NCI-H2227 treated with DMSO at 0.1 percent for 48 hours (cell line): ENCODE measurements around the gene LRIG1.
"Not testable (repeated sequence)": the region's sequence is repeated elsewhere in the genome, so short reads cannot be mapped to it uniquely, and the experiment has no call there.

Source experiments
- DNase-seq: peaks from one replicate; lab custom pipeline; 2025; lab: John Stamatoyannopoulos, UW

The LRIG1 gene

DNA sequence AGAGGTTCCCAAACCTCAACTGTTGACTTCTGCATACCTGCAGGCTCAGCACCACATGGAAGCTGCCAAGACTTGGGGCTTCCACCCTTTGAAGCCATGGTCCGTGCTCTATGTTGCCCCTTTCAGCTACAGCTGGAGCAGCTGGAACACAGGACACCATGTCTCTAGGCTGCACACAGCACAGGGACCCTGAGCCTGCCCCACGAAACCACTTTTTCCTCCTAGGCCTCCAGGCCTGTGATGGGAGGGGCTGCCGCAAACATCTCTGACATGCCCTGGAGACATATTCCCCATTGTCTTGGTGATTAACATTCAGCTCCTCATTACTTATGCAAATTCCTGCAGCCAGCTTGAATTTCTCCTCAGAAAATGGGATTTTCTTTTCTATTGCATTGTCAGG is 78.9 kb downstream of the LRIG1 start:
- DNase-seq = not testable (repeated sequence)

GRCh38 chr3:66421144-66421543 is 79.7 kb downstream of the LRIG1 start:
- DNase-seq = not testable (repeated sequence)

DNA sequence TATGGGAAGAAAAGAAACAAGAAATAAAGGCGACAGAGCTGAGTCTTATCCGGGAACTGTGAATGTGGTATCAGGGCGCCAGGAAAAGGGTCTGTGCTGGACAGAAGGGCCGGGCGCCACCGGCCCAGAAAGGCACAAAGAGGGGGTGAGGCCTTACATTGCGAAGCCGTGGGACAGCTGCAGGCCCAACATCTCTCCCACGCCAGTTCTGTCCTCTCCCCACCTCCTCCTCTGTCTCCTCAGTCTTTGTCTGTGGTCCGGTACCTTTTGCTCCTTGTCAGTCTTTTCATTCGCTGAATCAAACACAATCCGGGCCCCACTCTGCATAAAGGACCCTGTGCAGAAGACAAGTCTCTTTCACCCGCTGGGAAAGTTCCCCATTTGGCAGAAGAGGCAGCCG is 81.8 kb downstream of the LRIG1 start:
- no peak for DNase-seq

DNA sequence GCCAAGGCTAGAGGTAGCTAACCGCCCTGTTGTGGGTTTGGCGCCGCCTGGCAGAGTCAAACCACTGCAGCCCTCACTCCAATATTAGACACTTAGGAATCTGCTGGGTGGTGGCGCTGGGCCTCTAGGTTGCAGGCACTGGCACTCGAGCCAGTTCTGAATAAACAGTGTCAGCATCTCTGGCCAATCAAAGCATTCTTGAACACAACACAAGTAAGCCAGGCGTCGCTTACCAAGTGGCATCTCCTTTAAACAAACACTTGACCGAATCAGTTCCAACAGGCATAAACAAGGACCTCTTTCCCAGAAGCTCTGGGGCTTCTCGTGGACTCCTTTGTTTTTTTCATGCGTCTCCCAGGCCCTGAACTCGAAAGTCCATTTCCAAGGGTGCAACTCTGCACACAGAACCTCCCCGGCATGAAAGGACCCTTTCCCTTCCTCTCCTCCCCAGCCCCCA is 82.3 kb downstream of the LRIG1 start:
- DNase-seq = no peak

- no peak for DNase-seq
Observed at GRCh38 chr3:66416556-66417304, 84.1 kb downstream of the LRIG1 start.

GRCh38 chr3:66415867-66416428 is 84.9 kb downstream of the LRIG1 start:
- DNase-seq = no peak

DNA sequence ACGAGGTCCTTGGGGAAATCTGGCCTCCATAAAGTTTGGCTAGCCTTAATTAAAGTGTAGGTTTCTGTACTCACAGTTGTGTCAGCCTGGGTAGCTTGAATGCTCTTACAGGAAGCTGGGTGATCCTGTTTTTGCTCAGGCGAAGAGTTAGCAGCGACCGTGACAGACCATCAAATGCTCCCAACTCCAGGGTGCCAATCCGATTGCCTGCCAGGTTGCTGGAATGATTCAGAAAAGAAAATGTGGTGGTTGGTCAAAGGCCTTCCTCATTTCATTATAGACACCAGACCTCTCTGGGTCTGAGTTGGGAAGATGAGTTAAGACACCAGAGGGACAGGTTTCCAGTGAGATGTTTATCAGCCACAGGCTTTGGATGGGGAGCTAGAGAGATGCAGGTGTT is 86.0 kb downstream of the LRIG1 start:
- DNase-seq = no peak

DNA sequence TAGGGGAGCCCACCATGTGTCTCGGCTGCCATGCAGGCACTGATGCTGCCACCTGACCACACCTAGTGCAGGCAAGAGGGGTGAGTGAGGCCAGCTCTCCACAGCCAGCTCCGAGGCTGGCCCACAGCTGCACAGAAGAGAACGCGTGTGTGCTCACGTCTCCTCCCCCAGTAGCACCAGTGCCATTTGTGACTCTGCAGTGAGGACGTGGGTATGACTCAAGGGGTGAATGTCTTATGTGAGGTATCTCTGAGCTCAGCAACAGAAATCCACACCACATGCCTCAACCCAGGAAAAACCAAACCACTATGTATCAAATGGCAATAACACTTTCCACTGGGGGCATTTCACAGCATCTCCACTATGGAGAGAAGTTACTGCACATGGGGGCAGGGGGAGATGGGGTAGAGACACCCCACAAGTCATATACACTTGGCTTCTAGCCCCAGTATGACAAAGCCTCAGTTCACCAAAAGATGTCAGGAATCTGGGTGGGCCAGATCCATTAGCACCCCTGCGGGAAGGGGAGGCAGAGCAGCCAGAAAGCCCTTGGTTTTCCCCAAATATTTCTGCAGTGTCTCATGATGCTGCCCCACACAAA is 87.6 kb downstream of the LRIG1 start:
- no peak for DNase-seq

GRCh38 chr3:66411961-66412887 is 88.6 kb downstream of the LRIG1 start:
- DNase-seq = no peak

- no peak for DNase-seq
Observed at GRCh38 chr3:66411474-66411873, 89.3 kb downstream of the LRIG1 start.

GRCh38 chr3:66410976-66411375 is 89.8 kb downstream of the LRIG1 start:
- DNase-seq = no peak

GRCh38 chr3:66409771-66410754 is 90.8 kb downstream of the LRIG1 start:
- DNase-seq = no peak

DNA sequence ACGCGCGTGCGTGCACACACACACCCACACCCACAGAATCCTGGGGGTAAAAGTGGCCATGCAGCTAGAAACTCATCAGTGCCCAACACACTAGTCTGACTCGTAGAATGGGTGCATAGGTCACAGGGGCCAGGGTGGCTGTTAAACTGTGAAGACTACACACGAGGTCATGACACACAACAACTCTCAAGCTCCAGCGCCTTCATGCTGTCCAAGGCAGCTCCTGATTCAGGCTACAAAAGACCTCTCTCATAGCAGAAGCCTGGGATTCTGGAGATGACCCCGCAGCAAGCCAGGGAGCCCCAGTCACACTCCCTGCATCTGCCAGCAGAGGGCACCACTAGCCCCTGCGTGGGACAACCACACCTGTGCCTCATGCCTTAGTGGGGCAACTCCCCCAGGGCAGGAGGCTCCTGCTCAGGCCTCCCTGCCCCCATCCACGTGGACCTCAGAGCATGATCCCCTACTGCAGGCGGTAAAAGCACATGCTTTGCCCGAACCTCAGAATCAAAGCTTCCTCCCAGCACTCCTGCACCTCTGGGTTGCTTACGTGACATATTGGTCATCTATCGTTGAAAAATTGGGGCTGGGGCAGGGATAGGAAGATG is 93.1 kb downstream of the LRIG1 start:
- no peak for DNase-seq

GRCh38 chr3:66406831-66407610 is 93.8 kb downstream of the LRIG1 start:
- no peak for DNase-seq

DNA sequence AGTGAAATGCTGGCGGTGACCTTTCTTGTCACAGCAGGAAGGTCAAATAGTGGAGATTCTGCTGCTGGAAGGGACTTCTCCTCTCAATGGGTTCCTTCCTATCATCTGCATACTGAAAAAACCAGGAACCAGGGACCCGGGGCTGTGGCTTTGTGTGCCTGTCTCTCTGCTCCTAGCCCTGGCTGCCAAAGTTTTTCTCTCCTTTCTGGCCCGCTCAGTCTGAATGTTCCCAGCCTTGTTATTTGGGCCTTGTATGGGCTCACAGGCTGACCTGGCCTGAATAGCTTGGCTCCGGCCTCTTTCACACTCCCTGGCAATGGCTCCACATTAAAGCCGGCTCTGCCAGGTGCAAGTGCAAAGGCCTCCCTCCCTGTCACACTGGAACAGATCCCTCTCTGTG is 94.7 kb downstream of the LRIG1 start:
- DNase-seq = no peak

GRCh38 chr3:66405701-66406091 is 95.1 kb downstream of the LRIG1 start:
- DNase-seq = no peak

- no peak for DNase-seq
Observed at GRCh38 chr3:66404903-66405700, 95.7 kb downstream of the LRIG1 start.

DNA sequence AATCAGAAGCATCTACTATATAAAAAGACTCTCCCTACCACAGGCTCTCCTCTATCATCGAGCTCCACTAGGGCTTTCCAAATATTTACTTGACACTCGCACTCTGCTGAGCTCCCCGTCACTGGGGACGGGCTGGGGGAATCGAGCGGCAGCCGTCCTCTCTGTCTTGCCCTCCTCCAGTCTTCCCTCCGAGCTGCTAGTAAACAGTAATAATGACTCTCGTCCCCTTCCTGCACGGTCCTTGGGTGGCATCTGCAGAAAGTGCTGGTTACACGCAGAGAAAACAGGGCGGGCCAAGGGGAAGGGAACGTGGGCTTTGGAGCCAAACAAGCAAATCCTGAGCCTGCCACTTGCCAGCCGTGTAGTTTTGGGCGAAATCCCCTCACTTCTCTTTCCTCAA is 96.6 kb downstream of the LRIG1 start:
- no peak for DNase-seq
